Muscle layer of duodenum (tissue), 2 donors: Measurements from ENCODE around the gene POU3F4.
A peak's percentile ranks its signal among the peaks of the same experiment; 100 is the strongest.

Experiments used
- H3K27ac ChIP-seq: one replicate; pipeline ENCODE4 v1.7.0; 2013; ENCODE audit warnings: mild to moderate bottlenecking, low read length
- H3K27me3 ChIP-seq: one replicate; pipeline ENCODE4 v1.7.0; 2013; ENCODE audit warnings: low read depth, mild to moderate bottlenecking, control low read depth, low read length
- H3K36me3 ChIP-seq, 2 donors: one replicate each; pipeline ENCODE4 v1.7.0; 2013; ENCODE audit warnings: low read length in 2 of 2, control low read depth in 1 of 2, mild to moderate bottlenecking in 1 of 2; ENCODE audit not compliant: insufficient read depth in 2 of 2, control insufficient read depth in 1 of 2
- H3K4me1 ChIP-seq, 2 donors: one replicate each; pipeline ENCODE4 v1.7.0; 2013; ENCODE audit warnings: low read length in 2 of 2, mild to moderate bottlenecking in 2 of 2, control low read depth in 1 of 2, moderate library complexity in 1 of 2; ENCODE audit not compliant: insufficient read depth in 2 of 2, control insufficient read depth in 1 of 2
- H3K4me3 ChIP-seq, 2 donors: one replicate each; pipeline ENCODE4 v1.7.0; 2013; ENCODE audit warnings: low read length in 2 of 2, low read depth in 1 of 2, mild to moderate bottlenecking in 1 of 2
- H3K9me3 ChIP-seq, 2 donors: one replicate each; pipeline ENCODE4 v1.7.0; 2013; ENCODE audit warnings: low read length in 2 of 2, control low read depth in 1 of 2, mild to moderate bottlenecking in 1 of 2; ENCODE audit not compliant: control insufficient read depth in 1 of 2
- donor health status: healthy.

The POU3F4 gene

GRCh38 chrX:83516597-83516996 lies 8.5 kb downstream of the POU3F4 start:
- no peaks in the 10 kb centered on the region for H3K4me1 ChIP-seq
- no peaks in the 10 kb centered on the region for H3K36me3 ChIP-seq
- no peaks in the 10 kb centered on the region for H3K27me3 ChIP-seq
- no peak overlapping the region for H3K4me3 ChIP-seq
- H3K9me3 ChIP-seq, result no peaks in the 10 kb centered on the region
- no peak overlapping the region for H3K27ac ChIP-seq

- H3K9me3 ChIP-seq, result no peaks in the 10 kb centered on the region
- no peaks in the 10 kb centered on the region for H3K4me1 ChIP-seq
- H3K4me3 ChIP-seq, result no peak overlapping the region
- H3K36me3 ChIP-seq, result no peaks in the 10 kb centered on the region
- no peaks in the 10 kb centered on the region for H3K27me3 ChIP-seq
- no peak overlapping the region for H3K27ac ChIP-seq
Measured at GRCh38 chrX:83521905-83522304, 13.8 kb downstream of the POU3F4 start.

GRCh38 chrX:83529950-83530349 lies 21.9 kb downstream of the POU3F4 start:
- no peak overlapping the region for H3K27ac ChIP-seq
- H3K9me3 ChIP-seq, result no peaks in the 10 kb centered on the region
- no peaks in the 10 kb centered on the region for H3K27me3 ChIP-seq
- H3K4me3 ChIP-seq, result no peak overlapping the region
- H3K4me1 ChIP-seq, result no peaks in the 10 kb centered on the region
- H3K36me3 ChIP-seq, result no peaks in the 10 kb centered on the region

GRCh38 chrX:83535417-83536196 lies 27.5 kb downstream of the POU3F4 start:
- Histone ChIP-seq H3K27ac (no peak overlapping the region), H3K4me1 (no peaks in the 10 kb centered on the region), H3K4me3 (peak overlapping the region; percentile 43 to 51), H3K9me3 (no peaks in the 10 kb centered on the region), H3K36me3 (no peaks in the 10 kb centered on the region), H3K27me3 (no peaks in the 10 kb centered on the region)
